ENCODE results near the gene LYRM1. TPM values are rescaled to one million over a fixed set of nuclear protein-coding genes. Genes with fewer than 3 reads are reported as not detected.
"Not testable (repeated sequence)": the region's sequence is repeated elsewhere in the genome, so short reads cannot be mapped to it uniquely, and the experiment has no call there.

The LYRM1 gene
- polyA plus RNA-seq, 2 donors, result 15.8 to 15.9 TPM

DNA sequence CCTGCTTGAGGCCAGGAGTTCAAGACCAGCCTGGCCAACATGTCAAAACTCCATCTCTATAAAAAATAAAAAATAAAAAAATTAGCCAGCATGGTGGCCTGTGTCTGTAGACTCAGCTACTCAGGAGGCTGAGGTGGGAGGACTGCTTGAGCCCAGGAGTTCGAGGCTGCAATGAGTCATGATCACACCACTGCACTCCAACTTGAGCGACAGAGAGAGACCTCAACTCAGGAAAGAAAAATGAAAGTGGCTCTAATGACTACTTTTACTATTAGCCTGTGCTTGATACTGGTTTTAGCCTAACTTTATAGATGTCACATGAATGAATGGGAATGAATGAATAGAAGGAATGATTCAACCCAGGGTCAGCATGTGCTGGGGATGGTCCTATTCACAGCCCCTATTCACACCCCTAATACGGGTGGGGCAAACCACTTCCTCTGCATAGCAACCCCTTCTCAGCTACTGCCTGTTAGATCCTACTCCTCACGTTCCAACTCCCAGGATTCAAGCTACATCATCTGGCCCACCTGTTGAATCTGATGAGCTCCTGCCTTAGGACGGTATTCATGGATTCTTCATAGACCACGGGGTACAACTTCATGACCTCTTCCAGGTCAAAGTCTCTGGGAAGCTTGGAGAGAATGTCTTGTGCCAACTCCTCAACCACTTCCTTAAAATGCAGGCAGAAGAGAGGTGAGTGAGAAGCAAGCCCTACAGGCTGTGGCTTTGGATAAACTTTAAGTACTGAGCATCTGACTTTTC, 40.5 kb downstream of the LYRM1 start:
- H3K9me3 ChIP-seq (ENCODE audit: control insufficient read depth in 2 of 2, insufficient read depth in 1 of 2, low read depth in 1 of 2, low read length in 1 of 2), result no peaks in the 10 kb centered on the region

DNA sequence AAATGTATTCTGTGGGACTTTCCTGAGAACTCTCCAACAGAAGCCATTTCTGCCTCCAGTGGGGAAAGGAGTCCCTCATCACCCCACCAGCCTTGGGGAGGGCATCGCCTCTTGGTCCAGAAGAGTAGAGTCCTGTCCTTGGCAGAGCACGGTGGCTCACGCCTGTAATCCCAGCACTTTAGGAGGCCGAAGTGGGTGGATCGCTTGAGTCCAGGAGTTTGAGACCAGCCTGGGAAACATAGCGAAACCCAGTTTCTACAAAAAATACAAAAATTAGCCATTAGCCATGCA, 41.0 kb downstream of the LYRM1 start:
- no peak overlapping the region for H3K4me3 ChIP-seq (ENCODE audit: low read depth in 1 of 2, low read length in 2 of 2)
- H3K9me3 ChIP-seq (ENCODE audit: control insufficient read depth in 2 of 2, insufficient read depth in 1 of 2, low read depth in 1 of 2, low read length in 1 of 2), result no peaks in the 10 kb centered on the region
- WGBS, 2 donors, result 95% methylated on average over 6 of the region's 6 CpGs
- no peaks in the 10 kb centered on the region for H3K4me1 ChIP-seq (ENCODE audit: control insufficient read depth in 2 of 2, insufficient read depth in 2 of 2, low read length in 1 of 2)
- H3K27me3 ChIP-seq (ENCODE audit: control insufficient read depth in 1 of 2, insufficient read depth in 2 of 2, low read length in 2 of 2), result no peaks in the 10 kb centered on the region
- no peaks in the 10 kb centered on the region for H3K36me3 ChIP-seq (ENCODE audit: control insufficient read depth in 2 of 2, insufficient read depth in 2 of 2, low read length in 1 of 2)
- no peak overlapping the region for H3K27ac ChIP-seq (ENCODE audit: low read depth in 2 of 2, low read length in 1 of 2)

More for the DNA sequence above, 40.5 kb downstream of the LYRM1 start:
- no peak overlapping the region for H3K27ac ChIP-seq (ENCODE audit: low read depth in 2 of 2, low read length in 1 of 2)
- H3K27me3 ChIP-seq (ENCODE audit: control insufficient read depth in 1 of 2, insufficient read depth in 2 of 2, low read length in 2 of 2), result no peaks in the 10 kb centered on the region
- H3K36me3 ChIP-seq (ENCODE audit: control insufficient read depth in 2 of 2, insufficient read depth in 2 of 2, low read length in 1 of 2), result no peaks in the 10 kb centered on the region
- H3K4me3 ChIP-seq (ENCODE audit: low read depth in 1 of 2, low read length in 2 of 2), result no peak overlapping the region
- 66 to 74% methylated on average over 6 of the region's 6 CpGs for WGBS, 2 donors
- no peaks in the 10 kb centered on the region for H3K4me1 ChIP-seq (ENCODE audit: control insufficient read depth in 2 of 2, insufficient read depth in 2 of 2, low read length in 1 of 2)

DNA sequence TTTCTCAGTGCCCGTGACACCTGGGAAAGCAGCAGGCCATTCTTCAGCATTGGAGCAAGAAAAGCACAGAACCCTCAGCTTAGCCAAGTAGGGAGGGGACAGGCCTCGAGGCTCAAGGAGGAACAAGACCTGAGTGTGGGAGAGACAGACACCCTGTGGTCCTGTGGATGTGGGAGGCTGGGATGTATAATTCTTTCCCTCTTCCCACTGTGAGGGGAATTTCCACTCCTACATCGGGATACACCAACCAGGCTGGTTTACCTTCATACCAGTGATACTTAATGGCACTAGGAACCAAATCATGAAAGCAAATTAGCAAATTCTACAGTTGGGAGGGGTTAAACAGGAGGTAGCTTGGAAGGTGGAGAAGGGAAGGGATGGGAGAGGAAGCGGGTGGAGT, 41.7 kb downstream of the LYRM1 start:
- no peaks in the 10 kb centered on the region for H3K9me3 ChIP-seq (ENCODE audit: control insufficient read depth in 2 of 2, insufficient read depth in 1 of 2, low read depth in 1 of 2, low read length in 1 of 2)
- no peak overlapping the region for H3K4me3 ChIP-seq (ENCODE audit: low read depth in 1 of 2, low read length in 2 of 2)
- no peak overlapping the region for H3K27ac ChIP-seq (ENCODE audit: low read depth in 2 of 2, low read length in 1 of 2)
- H3K4me1 ChIP-seq (ENCODE audit: control insufficient read depth in 2 of 2, insufficient read depth in 2 of 2, low read length in 1 of 2), result no peaks in the 10 kb centered on the region
- H3K36me3 ChIP-seq (ENCODE audit: control insufficient read depth in 2 of 2, insufficient read depth in 2 of 2, low read length in 1 of 2), result no peaks in the 10 kb centered on the region
- 77 to 80% methylated on average over 4 of the region's 4 CpGs for WGBS, 2 donors
- H3K27me3 ChIP-seq (ENCODE audit: control insufficient read depth in 1 of 2, insufficient read depth in 2 of 2, low read length in 2 of 2), result no peaks in the 10 kb centered on the region

DNA sequence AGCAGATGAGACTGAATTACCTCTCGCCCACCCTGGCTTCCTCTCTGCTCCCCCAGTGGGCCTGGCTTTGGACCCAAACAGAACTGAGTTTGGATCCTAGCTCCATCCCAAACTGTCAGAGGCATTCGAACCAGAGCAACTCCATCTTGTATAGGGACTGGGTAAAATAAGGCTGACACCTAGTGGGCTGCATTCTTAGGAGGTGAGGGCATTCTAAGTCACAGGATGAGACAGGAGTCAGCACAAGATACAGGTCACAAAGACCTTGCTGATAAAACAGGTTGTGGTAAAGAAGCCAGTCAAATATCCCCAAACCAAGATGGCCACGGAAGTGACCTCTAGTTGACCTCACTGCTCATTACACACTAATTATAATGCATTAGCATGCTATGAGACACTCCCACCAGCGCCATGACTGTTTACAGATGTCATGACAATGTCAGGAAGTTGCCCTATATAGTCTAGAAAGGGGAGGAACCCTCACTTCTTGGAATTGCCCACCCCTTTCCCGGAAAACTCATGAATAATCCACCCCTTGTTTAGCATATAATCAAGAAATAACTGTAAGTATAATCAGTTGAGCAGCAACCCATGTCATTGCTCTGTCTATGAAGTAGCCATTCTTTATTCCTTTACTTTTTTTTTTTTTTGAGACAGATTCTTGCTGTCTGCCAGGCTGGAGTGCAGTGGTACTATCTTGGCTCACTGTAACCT, 44.4 kb downstream of the LYRM1 start:
- Histone ChIP-seq H3K4me3 (ENCODE audit: low read depth in 1 of 2, low read length in 2 of 2) (no peak overlapping the region), H3K4me1 (ENCODE audit: control insufficient read depth in 2 of 2, insufficient read depth in 2 of 2, low read length in 1 of 2) (no peaks in the 10 kb centered on the region), H3K27ac (ENCODE audit: low read depth in 2 of 2, low read length in 1 of 2) (no peak overlapping the region), H3K27me3 (ENCODE audit: control insufficient read depth in 1 of 2, insufficient read depth in 2 of 2, low read length in 2 of 2) (no peaks in the 10 kb centered on the region), H3K9me3 (ENCODE audit: control insufficient read depth in 2 of 2, insufficient read depth in 1 of 2, low read depth in 1 of 2, low read length in 1 of 2) (no peaks in the 10 kb centered on the region), H3K36me3 (ENCODE audit: control insufficient read depth in 2 of 2, insufficient read depth in 2 of 2, low read length in 1 of 2) (no peaks in the 10 kb centered on the region)
- 80 to 84% methylated on average over 5 of the region's 5 CpGs for WGBS, 2 donors

DNA sequence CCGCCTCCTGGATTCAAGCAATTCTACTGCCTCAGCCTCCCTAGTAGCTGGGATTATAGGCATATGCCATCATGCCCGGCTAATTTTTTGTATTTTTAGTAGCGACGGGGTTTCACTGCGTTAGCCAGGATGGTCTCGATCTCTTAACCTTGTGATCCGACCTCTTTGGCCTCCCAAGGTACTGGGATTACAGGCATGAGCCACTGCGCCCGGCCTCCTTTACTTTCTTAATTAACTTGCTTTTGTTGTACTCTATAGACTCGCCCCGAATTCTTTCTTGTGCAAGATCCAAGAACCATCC, 45.0 kb downstream of the LYRM1 start:
- H3K4me3 ChIP-seq (ENCODE audit: low read depth in 1 of 2, low read length in 2 of 2); H3K27ac ChIP-seq (ENCODE audit: low read depth in 2 of 2, low read length in 1 of 2); H3K27me3 ChIP-seq (ENCODE audit: control insufficient read depth in 1 of 2, insufficient read depth in 2 of 2, low read length in 2 of 2); H3K4me1 ChIP-seq (ENCODE audit: control insufficient read depth in 2 of 2, insufficient read depth in 2 of 2, low read length in 1 of 2); H3K36me3 ChIP-seq (ENCODE audit: control insufficient read depth in 2 of 2, insufficient read depth in 2 of 2, low read length in 1 of 2); H3K9me3 ChIP-seq (ENCODE audit: control insufficient read depth in 2 of 2, insufficient read depth in 1 of 2, low read depth in 1 of 2, low read length in 1 of 2): not testable (repeated sequence)
- WGBS, 2 donors, result 96% methylated on average over 11 of the region's 11 CpGs

DNA sequence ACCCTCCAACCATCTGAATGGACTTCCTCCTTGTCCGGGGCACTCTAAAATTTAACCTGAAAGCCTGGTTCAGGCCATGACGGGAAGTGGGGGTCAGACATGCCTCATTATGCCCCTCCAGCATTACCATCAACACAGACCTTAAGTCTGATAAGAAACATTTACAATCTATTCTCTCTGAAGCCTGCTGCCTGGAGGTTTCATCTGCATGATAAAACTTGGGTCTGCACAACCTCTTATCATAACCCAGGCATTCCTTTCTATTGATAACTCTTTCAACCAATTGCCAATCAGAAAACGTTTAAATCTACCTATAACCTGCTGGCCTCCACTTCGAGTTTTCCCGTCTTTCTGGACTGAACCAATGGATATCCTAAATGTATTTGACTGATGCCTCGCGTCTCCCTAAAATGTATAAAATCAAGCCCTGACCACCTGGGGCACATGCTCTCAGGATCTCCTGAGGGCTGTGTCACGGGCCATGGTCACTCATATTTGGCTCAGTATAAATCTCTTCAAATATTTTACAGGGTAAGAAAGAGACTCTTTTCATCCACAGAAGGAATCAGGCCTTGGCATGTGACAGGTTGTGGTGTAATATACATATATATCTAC, 45.6 kb downstream of the LYRM1 start:
- Histone ChIP-seq H3K27ac (ENCODE audit: low read depth in 2 of 2, low read length in 1 of 2) (no peak overlapping the region), H3K9me3 (ENCODE audit: control insufficient read depth in 2 of 2, insufficient read depth in 1 of 2, low read depth in 1 of 2, low read length in 1 of 2) (no peaks in the 10 kb centered on the region), H3K4me3 (ENCODE audit: low read depth in 1 of 2, low read length in 2 of 2) (no peak overlapping the region), H3K27me3 (ENCODE audit: control insufficient read depth in 1 of 2, insufficient read depth in 2 of 2, low read length in 2 of 2) (no peaks in the 10 kb centered on the region), H3K36me3 (ENCODE audit: control insufficient read depth in 2 of 2, insufficient read depth in 2 of 2, low read length in 1 of 2) (no peaks in the 10 kb centered on the region), H3K4me1 (ENCODE audit: control insufficient read depth in 2 of 2, insufficient read depth in 2 of 2, low read length in 1 of 2) (no peaks in the 10 kb centered on the region)
- WGBS, 2 donors, result 85 to 86% methylated on average over 8 of the region's 8 CpGs

DNA sequence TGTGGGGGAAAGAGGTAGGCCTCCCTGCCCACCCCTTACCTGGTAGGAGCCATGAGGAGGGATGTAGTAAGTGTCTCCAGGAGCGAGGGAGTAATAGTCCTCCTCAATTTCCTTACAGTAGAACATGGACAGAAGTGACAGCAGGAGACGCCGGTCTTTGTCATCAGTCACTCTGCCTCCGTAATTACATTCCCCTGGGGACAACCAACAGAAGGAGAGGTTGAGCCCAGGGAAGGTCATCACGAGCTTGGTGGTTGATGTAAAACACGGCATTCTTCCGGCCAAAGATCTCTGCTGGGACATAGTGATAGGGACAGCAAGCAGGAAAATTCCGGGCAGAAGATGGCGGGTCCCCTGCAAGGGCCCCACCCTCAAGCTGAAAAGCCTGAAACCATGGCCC, 47.9 kb downstream of the LYRM1 start:
- Histone ChIP-seq H3K4me1 (ENCODE audit: control insufficient read depth in 2 of 2, insufficient read depth in 2 of 2, low read length in 1 of 2) (no peaks in the 10 kb centered on the region), H3K27me3 (ENCODE audit: control insufficient read depth in 1 of 2, insufficient read depth in 2 of 2, low read length in 2 of 2) (no peaks in the 10 kb centered on the region), H3K27ac (ENCODE audit: low read depth in 2 of 2, low read length in 1 of 2) (no peak overlapping the region), H3K4me3 (ENCODE audit: low read depth in 1 of 2, low read length in 2 of 2) (no peak overlapping the region), H3K36me3 (ENCODE audit: control insufficient read depth in 2 of 2, insufficient read depth in 2 of 2, low read length in 1 of 2) (no peaks in the 10 kb centered on the region), H3K9me3 (ENCODE audit: control insufficient read depth in 2 of 2, insufficient read depth in 1 of 2, low read depth in 1 of 2, low read length in 1 of 2) (no peaks in the 10 kb centered on the region)
- WGBS, 2 donors, result 83 to 90% methylated on average over 9 of the region's 9 CpGs

DNA sequence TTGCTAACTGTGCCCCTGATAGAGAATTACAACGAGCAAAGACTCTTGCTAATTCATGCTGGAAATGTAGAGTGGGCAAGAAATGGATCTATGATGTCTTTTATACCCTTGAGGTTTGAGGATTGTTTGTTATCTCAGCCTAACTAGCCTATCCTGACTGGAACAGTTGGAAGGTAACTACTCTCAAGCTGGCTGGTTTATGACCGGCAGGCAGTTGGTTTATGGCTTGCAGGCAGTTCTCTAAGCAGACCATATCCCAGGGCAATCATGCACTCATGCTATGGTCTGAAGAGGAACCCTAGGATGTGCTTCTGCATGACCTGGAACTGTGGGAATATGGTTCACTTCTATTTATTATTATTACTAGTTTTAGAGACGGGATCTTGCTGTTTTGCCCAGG, 49.1 kb downstream of the LYRM1 start:
- Histone ChIP-seq H3K27me3 (ENCODE audit: control insufficient read depth in 1 of 2, insufficient read depth in 2 of 2, low read length in 2 of 2) (no peaks in the 10 kb centered on the region), H3K27ac (ENCODE audit: low read depth in 2 of 2, low read length in 1 of 2) (no peak overlapping the region), H3K9me3 (ENCODE audit: control insufficient read depth in 2 of 2, insufficient read depth in 1 of 2, low read depth in 1 of 2, low read length in 1 of 2) (no peaks in the 10 kb centered on the region), H3K4me3 (ENCODE audit: low read depth in 1 of 2, low read length in 2 of 2) (no peak overlapping the region), H3K4me1 (ENCODE audit: control insufficient read depth in 2 of 2, insufficient read depth in 2 of 2, low read length in 1 of 2) (no peaks in the 10 kb centered on the region), H3K36me3 (ENCODE audit: control insufficient read depth in 2 of 2, insufficient read depth in 2 of 2, low read length in 1 of 2) (no peaks in the 10 kb centered on the region)
- 84% methylated on average over 3 of the region's 3 CpGs for WGBS, 2 donors

DNA sequence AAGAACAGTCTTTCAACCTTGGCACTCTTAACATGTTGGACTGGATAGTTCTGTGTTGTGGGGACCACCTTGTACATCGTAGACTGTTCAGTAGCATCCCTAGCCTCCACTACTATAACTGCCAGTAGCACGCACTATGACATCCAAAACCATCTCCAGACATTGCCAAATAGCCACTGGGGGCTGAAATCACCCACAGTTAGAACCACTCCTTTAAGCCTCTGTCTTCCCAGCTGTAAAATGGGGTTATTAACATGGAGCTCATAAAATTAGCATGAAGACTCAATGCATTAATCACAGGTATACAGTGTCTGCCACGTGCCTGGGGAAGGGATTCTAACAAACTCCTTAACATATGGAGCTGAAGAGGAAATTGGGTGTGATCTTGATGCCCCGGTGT, 49.7 kb downstream of the LYRM1 start:
- Histone ChIP-seq H3K4me1 (ENCODE audit: control insufficient read depth in 2 of 2, insufficient read depth in 2 of 2, low read length in 1 of 2) (no peaks in the 10 kb centered on the region), H3K9me3 (ENCODE audit: control insufficient read depth in 2 of 2, insufficient read depth in 1 of 2, low read depth in 1 of 2, low read length in 1 of 2) (no peaks in the 10 kb centered on the region), H3K27ac (ENCODE audit: low read depth in 2 of 2, low read length in 1 of 2) (no peak overlapping the region), H3K36me3 (ENCODE audit: control insufficient read depth in 2 of 2, insufficient read depth in 2 of 2, low read length in 1 of 2) (no peaks in the 10 kb centered on the region), H3K4me3 (ENCODE audit: low read depth in 1 of 2, low read length in 2 of 2) (no peak overlapping the region), H3K27me3 (ENCODE audit: control insufficient read depth in 1 of 2, insufficient read depth in 2 of 2, low read length in 2 of 2) (no peaks in the 10 kb centered on the region)
- 83 to 88% methylated on average over 4 of the region's 4 CpGs for WGBS, 2 donors

All from esophagus (tissue), 2 donors.